Aorta (tissue), 5 donors: ENCODE results near the gene DIAPH3. TPM values are rescaled to one million over a fixed set of nuclear protein-coding genes. Genes with fewer than 3 reads are reported as not detected.
"Not testable (repeated sequence)": the region's sequence is repeated elsewhere in the genome, so short reads cannot be mapped to it uniquely, and the experiment has no call there.

Source experiments
- ATAC-seq: fragments of 200-7000 bp; cut with Tn5 transposase; one replicate; pipeline ENCODE4 v1.9.1; 2022; ENCODE audit warnings: moderate library complexity; ENCODE audit not compliant: low FRiP score
- DNase-seq, 2 donors: peaks; one replicate each; pipeline ENCODE4 v3.0.0-alpha.2; 2020
- H3K27ac ChIP-seq, 2 donors: one replicate each; pipeline ENCODE4 v1.5.1; 2013; ENCODE audit warnings: low read length in 2 of 2, mild to moderate bottlenecking in 2 of 2, moderate library complexity in 2 of 2, control low read depth in 1 of 2, inconsistent platforms in 1 of 2, low read depth in 1 of 2
- H3K27me3 ChIP-seq, 2 donors: one replicate each; pipeline ENCODE4 v1.6.1; 2013; ENCODE audit warnings: control low read depth in 1 of 2, low read length in 1 of 2, mild to moderate bottlenecking in 1 of 2, moderate library complexity in 1 of 2; ENCODE audit not compliant: insufficient read depth in 2 of 2, control insufficient read depth in 1 of 2
- H3K36me3 ChIP-seq, 2 donors: one replicate each; pipeline ENCODE4 v1.6.1; 2013; ENCODE audit warnings: control low read depth in 1 of 2, low read length in 1 of 2, mild to moderate bottlenecking in 1 of 2; ENCODE audit not compliant: insufficient read depth in 2 of 2, control insufficient read depth in 1 of 2
- H3K4me1 ChIP-seq, 2 donors: one replicate each; pipeline ENCODE4 v1.6.1; 2013; ENCODE audit warnings: low read length in 2 of 2, control low read depth in 1 of 2, mild to moderate bottlenecking in 1 of 2, moderate library complexity in 1 of 2; ENCODE audit not compliant: insufficient read depth in 2 of 2, control insufficient read depth in 1 of 2
- H3K4me3 ChIP-seq, 2 donors: one replicate each; pipeline ENCODE4 v1.5.1; 2013; ENCODE audit warnings: low read length in 2 of 2, control low read depth in 1 of 2, mild to moderate bottlenecking in 1 of 2
- H3K9me3 ChIP-seq: one replicate; pipeline ENCODE4 v1.6.1; 2013; ENCODE audit warnings: mild to moderate bottlenecking, low read length; ENCODE audit not compliant: control insufficient read depth
- WGBS, 2 donors: extraction: QIAGEN DNeasy Blood & Tissue Kit; methylation state at CpG; one replicate each; pipeline ENCODE4 v1.1.7; 2013; 5-methylcytosine and 5-hydroxymethylcytosine counted together
- intact Hi-C, 2 donors: fragments of 100-400 bp; cut with DNase I; formaldehyde crosslinking; loops; one replicate each; pipeline versions ENCODE4 v1.14.2 to v1.15.0; 2022
- long read RNA-seq, 2 donors: library from polyadenylated mRNA; unstranded; transcript quantifications; one replicate each; pipeline ENCODE4 v2.0.0, GENCODE V29; 2020 to 2021
- polyA plus RNA-seq, 2 donors: library from polyadenylated mRNA; stranded (reverse); fragments of 200-250 nt; gene quantifications; one replicate each; pipeline ENCODE4 v1.2.3, GENCODE V29; 2013
- total RNA-seq, 2 donors: library from RNA; stranded (reverse); fragmentation: NEBNext Ultra II Directional; extraction: Animal tissue kit (Norgen Biotek cat#: 25700); gene quantifications; one replicate each; pipeline ENCODE4 v1.2.1, GENCODE V29; 2021
- donor health status: healthy with polysubstance abuse.
- donor health status: Bipolar disorder and iron deficiency.
- donor health status: DM: no; HTN: no; CAD: no.
- donor health status: DM: no; HTN: no; CAD: no.
- donor health status: DM: yes; HTN: yes; CAD: no.

Gene DIAPH3, protein sequence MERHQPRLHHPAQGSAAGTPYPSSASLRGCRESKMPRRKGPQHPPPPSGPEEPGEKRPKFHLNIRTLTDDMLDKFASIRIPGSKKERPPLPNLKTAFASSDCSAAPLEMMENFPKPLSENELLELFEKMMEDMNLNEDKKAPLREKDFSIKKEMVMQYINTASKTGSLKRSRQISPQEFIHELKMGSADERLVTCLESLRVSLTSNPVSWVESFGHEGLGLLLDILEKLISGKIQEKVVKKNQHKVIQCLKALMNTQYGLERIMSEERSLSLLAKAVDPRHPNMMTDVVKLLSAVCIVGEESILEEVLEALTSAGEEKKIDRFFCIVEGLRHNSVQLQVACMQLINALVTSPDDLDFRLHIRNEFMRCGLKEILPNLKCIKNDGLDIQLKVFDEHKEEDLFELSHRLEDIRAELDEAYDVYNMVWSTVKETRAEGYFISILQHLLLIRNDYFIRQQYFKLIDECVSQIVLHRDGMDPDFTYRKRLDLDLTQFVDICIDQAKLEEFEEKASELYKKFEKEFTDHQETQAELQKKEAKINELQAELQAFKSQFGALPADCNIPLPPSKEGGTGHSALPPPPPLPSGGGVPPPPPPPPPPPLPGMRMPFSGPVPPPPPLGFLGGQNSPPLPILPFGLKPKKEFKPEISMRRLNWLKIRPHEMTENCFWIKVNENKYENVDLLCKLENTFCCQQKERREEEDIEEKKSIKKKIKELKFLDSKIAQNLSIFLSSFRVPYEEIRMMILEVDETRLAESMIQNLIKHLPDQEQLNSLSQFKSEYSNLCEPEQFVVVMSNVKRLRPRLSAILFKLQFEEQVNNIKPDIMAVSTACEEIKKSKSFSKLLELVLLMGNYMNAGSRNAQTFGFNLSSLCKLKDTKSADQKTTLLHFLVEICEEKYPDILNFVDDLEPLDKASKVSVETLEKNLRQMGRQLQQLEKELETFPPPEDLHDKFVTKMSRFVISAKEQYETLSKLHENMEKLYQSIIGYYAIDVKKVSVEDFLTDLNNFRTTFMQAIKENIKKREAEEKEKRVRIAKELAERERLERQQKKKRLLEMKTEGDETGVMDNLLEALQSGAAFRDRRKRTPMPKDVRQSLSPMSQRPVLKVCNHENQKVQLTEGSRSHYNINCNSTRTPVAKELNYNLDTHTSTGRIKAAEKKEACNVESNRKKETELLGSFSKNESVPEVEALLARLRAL
- 1 to 10 TPM; 3.2 to 7.5 TPM for total RNA-seq
- polyA plus RNA-seq, result 1 to 10 TPM in 1 of 2 donors, under 1 TPM in 1; 0.13 to 2.9 TPM
- long read RNA-seq, donor 1, partial matches to known transcripts, result 16 of 19 reads
- long read RNA-seq, donor 1, other reads (novel, unspliced or antisense), result 3 of 19 reads
- long read RNA-seq, donor 2, full-length matches to known transcripts, result 2 of 4 reads
- long read RNA-seq, donor 2, partial matches to known transcripts, result 1 of 4 reads
- long read RNA-seq, donor 2, other reads (novel, unspliced or antisense), result 1 of 4 reads

GRCh38 chr13:60163478-60164233 is at the start of gene DIAPH3:
TSS of gene DIAPH3 (minus strand) at chr13:60163928. CDS start at chr13:60163766, 162 bp downstream.
- intact Hi-C loops, result loop anchor here (1.0 to 5.0 kb wide), 2 partner anchors 233 to 234 kb away; partner anchors contain the start of gene TDRD3 (in 1 of the 2)
- H3K27me3 ChIP-seq, result no peaks in the 10 kb centered on the region
- H3K4me1 ChIP-seq, result peaks cover 4% of the 10 kb centered on the region in 2 donors
- H3K36me3 ChIP-seq, result no peaks in the 10 kb centered on the region
- ATAC-seq, result peak; percentile 100
- DNase-seq, result peak; percentile 97 to 98
- WGBS, 2 donors, result 0 to 1% methylated on average over 54 of the region's 54 CpGs
- peak within 1 kb of the TSS; percentile 74 to 93 for H3K27ac ChIP-seq
- H3K4me3 ChIP-seq, result peak within 1 kb of the TSS; percentile 51 to 85
- no peaks in the 10 kb centered on the region for H3K9me3 ChIP-seq

DNA sequence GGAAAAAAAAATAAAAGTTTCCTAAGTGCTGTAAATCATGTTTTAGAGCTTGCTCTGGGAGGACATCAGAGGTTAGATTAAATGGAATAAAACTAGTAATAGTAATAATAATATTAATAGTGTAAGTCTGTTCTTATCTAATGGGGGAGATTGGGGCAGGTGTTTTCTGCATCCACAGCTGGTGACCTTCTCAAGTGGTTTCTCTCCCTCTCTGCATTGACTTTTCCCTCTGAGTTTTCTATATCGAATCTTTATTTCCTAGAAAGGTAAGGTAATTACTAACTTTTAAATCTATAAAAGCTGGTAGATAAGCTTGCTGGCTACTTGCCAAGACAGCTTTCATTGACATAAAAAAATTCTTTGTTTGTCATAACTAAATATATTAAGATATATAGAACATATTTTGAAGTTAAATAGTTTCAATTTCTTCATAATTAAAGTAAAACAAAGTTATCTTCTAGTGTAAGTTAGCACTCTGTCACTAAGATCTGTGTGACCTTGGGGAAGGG is 49.6 kb upstream of the DIAPH3 start:
- Histone ChIP-seq H3K27ac (no peak overlapping the region), H3K27me3 (peaks cover 0 to 1% of the 10 kb centered on the region in 2 donors), H3K4me1 (no peaks in the 10 kb centered on the region), H3K4me3 (no peak overlapping the region), H3K9me3 (no peaks in the 10 kb centered on the region), H3K36me3 (no peaks in the 10 kb centered on the region)
- DNase-seq (no peak), ATAC-seq (no peak)
- intact Hi-C loops, result no loop called here
- 23 to 39% methylated on average over 1 of the region's 1 CpG for WGBS, 2 donors

DNA sequence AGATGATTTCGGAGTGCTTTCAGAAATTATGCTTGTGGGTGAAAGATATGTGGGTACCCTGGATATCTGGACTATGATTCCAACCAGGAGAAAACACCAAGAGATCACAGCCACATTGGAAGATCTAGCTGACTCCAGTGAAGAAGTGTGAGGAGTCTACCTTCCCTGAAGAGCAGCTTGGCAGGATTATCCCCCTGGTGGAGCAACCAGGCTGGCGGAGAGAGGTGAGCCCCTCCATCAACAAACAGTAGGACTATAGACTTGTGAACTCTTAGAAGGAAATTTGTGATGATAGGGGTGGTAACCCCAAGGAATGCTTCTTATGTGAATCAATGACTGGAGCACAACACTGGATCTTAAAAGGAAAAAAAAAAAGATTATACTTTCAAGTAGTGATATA is 47.8 kb upstream of the DIAPH3 start:
- Histone ChIP-seq H3K9me3 (no peaks in the 10 kb centered on the region), H3K36me3 (no peaks in the 10 kb centered on the region), H3K27me3 (peaks cover 0 to 1% of the 10 kb centered on the region in 2 donors), H3K4me1 (no peaks in the 10 kb centered on the region), H3K27ac (no peak overlapping the region), H3K4me3 (no peak overlapping the region)
- no peak for ATAC-seq
- no peak for DNase-seq
- WGBS, 2 donors, result 90 to 94% methylated on average over 2 of the region's 2 CpGs
- intact Hi-C loops, result no loop called here

- no peaks in the 10 kb centered on the region for H3K36me3 ChIP-seq
- intact Hi-C loops, result no loop called here
- no peaks in the 10 kb centered on the region for H3K27me3 ChIP-seq
- no peak for ATAC-seq
- WGBS, 2 donors, result 46 to 49% methylated on average over 4 of the region's 4 CpGs
- H3K27ac ChIP-seq, result no peak overlapping the region
- no peaks in the 10 kb centered on the region for H3K4me1 ChIP-seq
- no peaks in the 10 kb centered on the region for H3K9me3 ChIP-seq
- H3K4me3 ChIP-seq, result no peak overlapping the region
- no peak for DNase-seq
Measured at GRCh38 chr13:60210510-60211330, 47.0 kb upstream of the DIAPH3 start.

DNA sequence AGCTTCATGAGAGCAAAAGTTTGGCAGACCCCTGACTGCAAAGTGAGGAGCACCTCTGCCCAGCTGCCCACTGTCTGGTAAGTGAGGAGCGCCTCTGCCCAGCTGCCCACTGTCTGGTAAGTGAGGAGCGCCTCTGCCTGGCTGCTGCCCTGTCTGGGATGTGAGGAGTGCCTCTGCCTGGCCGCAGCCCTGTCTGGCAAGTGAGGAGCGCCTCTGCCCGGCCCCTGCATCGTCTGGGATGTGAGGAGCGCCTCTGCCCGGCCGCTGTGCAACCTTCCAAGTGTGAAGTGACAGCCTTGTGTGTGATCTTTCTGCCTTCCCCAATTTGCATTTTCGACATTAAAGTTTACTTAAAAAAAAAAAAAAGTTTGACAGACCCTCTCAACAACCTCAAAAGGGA is 41.8 kb upstream of the DIAPH3 start:
- H3K9me3 ChIP-seq, DNase-seq, H3K27ac ChIP-seq, intact Hi-C loops, H3K36me3 ChIP-seq, H3K4me3 ChIP-seq, H3K27me3 ChIP-seq, H3K4me1 ChIP-seq, ATAC-seq: not testable (repeated sequence)
- WGBS, 2 donors, result 78 to 79% methylated on average over 10 of the region's 10 CpGs

GRCh38 chr13:60201286-60201685 is 37.6 kb upstream of the DIAPH3 start:
- no peak overlapping the region for H3K27ac ChIP-seq
- ATAC-seq (no peak), DNase-seq (no peak)
- no peak overlapping the region for H3K4me3 ChIP-seq
- H3K36me3 ChIP-seq, result no peaks in the 10 kb centered on the region
- no peaks in the 10 kb centered on the region for H3K27me3 ChIP-seq
- H3K4me1 ChIP-seq, result no peaks in the 10 kb centered on the region
- intact Hi-C loops, result no loop called here
- H3K9me3 ChIP-seq, result no peaks in the 10 kb centered on the region

DNA sequence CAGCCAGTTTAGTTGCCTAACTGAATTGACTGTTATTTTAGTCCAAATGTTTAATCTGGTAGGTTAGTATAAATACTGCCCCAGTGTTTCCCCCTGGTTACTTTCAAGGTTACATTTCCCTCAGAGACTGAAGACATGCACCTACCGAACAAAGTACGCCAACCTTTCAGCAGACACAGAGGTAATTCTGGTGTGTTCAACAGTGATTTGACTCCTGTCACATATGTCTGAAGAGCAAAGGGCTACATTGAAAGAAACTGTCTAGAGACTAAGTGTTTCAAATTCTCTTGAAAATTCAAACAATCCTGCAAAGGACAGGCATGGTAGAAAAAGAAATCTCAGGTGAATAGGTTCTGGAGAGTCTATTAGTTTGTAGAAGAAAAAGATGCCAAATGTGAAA is 32.2 kb upstream of the DIAPH3 start:
- H3K4me3 ChIP-seq, H3K4me1 ChIP-seq, intact Hi-C loops, ATAC-seq, H3K27me3 ChIP-seq, H3K9me3 ChIP-seq, DNase-seq, H3K27ac ChIP-seq, H3K36me3 ChIP-seq: not testable (repeated sequence)
- 88 to 93% methylated on average over 2 of the region's 2 CpGs for WGBS, 2 donors
